BJ (cell line): ENCODE data around the gene UNC119. TPM values are rescaled to one million over a fixed set of nuclear protein-coding genes. Genes with fewer than 3 reads are reported as not detected.
A peak's percentile ranks its signal among the peaks of the same experiment; 100 is the strongest.

Source experiments
- CTCF ChIA-PET: fragments of 350-600 bp; formaldehyde crosslinking; extraction: SDS; loops from one replicate; lab custom pipeline; 2021; ENCODE audit warnings: antibody characterized with exemption, inconsistent platforms; lab: Yijun Ruan, JAX
- POLR2A ChIA-PET: fragments of 300-600 bp; sonication (Branson Sonifier 250); formaldehyde crosslinking; extraction: SDS; loops from one replicate; lab custom pipeline; 2021; ENCODE audit warnings: antibody characterized with exemption; lab: Charles Lee
- DNase-seq: peaks from one replicate; pipeline ENCODE4 v3.0.0-alpha.2; 2011; ENCODE audit warnings: low read depth
- H3K27me3 ChIP-seq: 2 replicates; pipeline ENCODE4 v1.6.0; 2011; ENCODE audit warnings: low read length; ENCODE audit not compliant: control insufficient read depth, insufficient read depth
- H3K36me3 ChIP-seq: 2 replicates; pipeline ENCODE4 v1.5.1; 2011; ENCODE audit warnings: low read length; ENCODE audit not compliant: control insufficient read depth, insufficient read depth
- H3K4me3 ChIP-seq: 2 replicates; pipeline ENCODE4 v1.5.1; 2011; ENCODE audit warnings: low read depth, mild to moderate bottlenecking, control low read depth, low read length
- polyA minus RNA-seq: library from RNA; depleted of rRNA, polyadenylated mRNA; stranded (reverse); fragments of >200 nt; gene quantifications from 2 replicates; pipeline ENCODE4 v1.2.3, GENCODE V29; 2011; rRNA and poly(A)+ RNA removed
- polyA plus RNA-seq: library from polyadenylated mRNA; depleted of rRNA; stranded (reverse); fragments of >200 nt; gene quantifications from 2 replicates; pipeline ENCODE4 v1.2.3, GENCODE V29; 2011; rRNA removed
- TF ChIP-seq, protein P1 (sequence below): IDR thresholded peaks from 2 replicates; pipeline ENCODE4 v1.5.1; 2011; ENCODE audit warnings: low read depth, mild to moderate bottlenecking, control low read depth, inconsistent platforms, low read length, moderate library complexity; ENCODE audit not compliant: insufficient read depth

The UNC119 gene
- polyA plus RNA-seq (82.8 and 150 TPM in 2 replicates), polyA minus RNA-seq (19.0 and 52.6 TPM in 2 replicates)

DNA sequence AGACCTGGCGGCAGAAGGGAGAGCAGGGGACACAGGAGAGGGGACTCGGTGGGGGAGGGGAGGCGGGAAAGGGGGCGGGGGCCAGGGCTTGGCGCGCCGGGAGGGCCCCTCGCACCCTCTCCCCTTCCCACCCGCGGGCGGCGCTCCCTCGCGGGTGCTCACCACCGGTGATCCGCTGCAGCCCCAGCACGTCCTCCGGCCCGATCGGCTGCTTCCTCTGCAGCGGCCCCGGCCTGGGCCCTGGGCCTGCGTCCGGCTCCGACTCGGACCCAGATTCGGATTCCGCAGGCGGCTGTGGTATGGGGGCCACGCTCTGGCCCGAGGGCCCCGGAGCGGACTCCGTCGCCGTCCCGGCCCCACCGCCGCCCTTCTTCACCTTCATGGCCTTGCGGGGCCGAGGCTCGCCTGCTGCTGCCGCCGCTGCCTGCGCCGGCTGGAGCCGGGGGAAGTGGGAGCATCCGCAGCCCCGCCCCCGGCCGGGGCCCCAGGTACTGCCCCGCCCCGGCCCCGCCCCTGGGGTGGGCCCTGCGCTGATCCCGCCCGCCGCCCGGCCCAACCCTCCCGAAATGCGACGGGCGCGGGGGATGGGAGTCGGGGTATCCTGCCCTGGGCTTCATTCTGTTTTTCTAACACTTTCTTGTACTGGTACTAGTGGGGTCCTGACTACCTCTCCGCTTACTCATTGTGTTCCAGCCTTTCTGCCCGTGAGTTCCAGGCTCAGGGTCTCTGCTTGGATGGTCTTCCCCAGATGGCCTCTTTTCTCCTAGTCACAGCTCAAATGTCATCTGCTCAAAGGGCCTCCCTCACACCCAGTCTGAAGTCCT, at the start of gene UNC119:
Gene UNC119 (minus strand): TSS at position 449 of the 824 bp plus-strand sequence. CDS start 67 bp downstream, at position 382.
- Histone ChIP-seq H3K36me3 (peaks cover 15% of the 10 kb centered on the region), H3K4me3 (peak within 1 kb of the TSS; percentile 55), H3K27me3 (no peaks in the 10 kb centered on the region)
- ChIA-PET POLR2A (no interaction called here), CTCF (interaction anchor here (1.2 to 6.4 kb wide), 7 partner anchors 9 to 61 kb away, joined by 3 to 27 read pairs (median 6); partner anchors contain the start of gene ALDOC)
- DNase-seq: no peak
- TF ChIP-seq, protein P1, sequence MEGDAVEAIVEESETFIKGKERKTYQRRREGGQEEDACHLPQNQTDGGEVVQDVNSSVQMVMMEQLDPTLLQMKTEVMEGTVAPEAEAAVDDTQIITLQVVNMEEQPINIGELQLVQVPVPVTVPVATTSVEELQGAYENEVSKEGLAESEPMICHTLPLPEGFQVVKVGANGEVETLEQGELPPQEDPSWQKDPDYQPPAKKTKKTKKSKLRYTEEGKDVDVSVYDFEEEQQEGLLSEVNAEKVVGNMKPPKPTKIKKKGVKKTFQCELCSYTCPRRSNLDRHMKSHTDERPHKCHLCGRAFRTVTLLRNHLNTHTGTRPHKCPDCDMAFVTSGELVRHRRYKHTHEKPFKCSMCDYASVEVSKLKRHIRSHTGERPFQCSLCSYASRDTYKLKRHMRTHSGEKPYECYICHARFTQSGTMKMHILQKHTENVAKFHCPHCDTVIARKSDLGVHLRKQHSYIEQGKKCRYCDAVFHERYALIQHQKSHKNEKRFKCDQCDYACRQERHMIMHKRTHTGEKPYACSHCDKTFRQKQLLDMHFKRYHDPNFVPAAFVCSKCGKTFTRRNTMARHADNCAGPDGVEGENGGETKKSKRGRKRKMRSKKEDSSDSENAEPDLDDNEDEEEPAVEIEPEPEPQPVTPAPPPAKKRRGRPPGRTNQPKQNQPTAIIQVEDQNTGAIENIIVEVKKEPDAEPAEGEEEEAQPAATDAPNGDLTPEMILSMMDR: no peak

- ChIA-PET POLR2A (interaction anchor here (0.5 kb wide), 1 partner anchor 101 kb away, joined by 16 read pairs; no protein-coding TSS in a partner anchor), CTCF (interaction anchor here (1.1 to 5.5 kb wide), 3 partner anchors 10 to 45 kb away, joined by 4 to 35 read pairs (median 6); partner anchors contain the start of genes BLTP2 and RSKR)
- Histone ChIP-seq H3K4me3 (peak overlapping the region; percentile 65), H3K36me3 (no peaks in the 10 kb centered on the region), H3K27me3 (no peaks in the 10 kb centered on the region)
- TF ChIP-seq, protein P1: no peak
- peak; percentile 53 for DNase-seq
Measured at GRCh38 chr17:28599311-28600184, 47.1 kb upstream of the UNC119 start.

DNA sequence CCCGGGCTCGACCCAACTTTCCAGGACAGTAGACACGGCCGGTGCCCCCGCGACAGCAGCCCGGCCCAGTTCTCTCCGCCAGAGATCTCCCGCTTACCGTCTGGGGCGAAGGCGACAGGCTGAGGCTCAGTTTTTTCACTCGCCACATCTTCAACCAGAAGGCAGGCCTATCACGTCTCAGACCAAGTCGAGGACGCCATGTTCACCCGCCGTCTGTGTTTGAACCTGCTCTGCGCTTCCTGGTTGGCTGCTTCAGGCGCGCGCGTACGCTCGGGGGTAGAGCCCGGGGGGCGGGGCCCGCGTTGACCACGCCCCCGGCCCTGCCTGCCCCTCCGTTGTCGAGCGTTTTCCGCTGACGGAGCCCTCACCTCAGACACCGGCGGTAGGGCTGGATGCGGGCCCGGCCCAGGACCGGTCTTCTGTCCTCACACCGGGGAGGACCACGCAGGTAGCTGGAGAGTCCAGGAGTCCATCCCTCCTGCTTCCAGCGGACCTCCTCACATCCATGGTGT, 46.4 kb upstream of the UNC119 start, which contains the start of gene SPAG5:
Gene SPAG5 (minus strand): TSS at position 227 of the 512 bp plus-strand sequence. CDS start 79 bp downstream, at position 148.
- peak; percentile 57 for DNase-seq
- H3K27me3 ChIP-seq: no peaks in the 10 kb centered on the region
- TF ChIP-seq, protein P1: no peak
- H3K36me3 ChIP-seq: no peaks in the 10 kb centered on the region
- ChIA-PET CTCF (interaction anchor here (1.1 to 5.5 kb wide), 2 partner anchors 11 to 14 kb away, joined by 4 to 35 read pairs; partner anchors contain the start of gene RSKR), POLR2A (interaction anchor here (1.0 kb wide), 1 partner anchor 10 kb away, joined by 3 read pairs; no protein-coding TSS in a partner anchor)
- peak within 1 kb of the TSS; percentile 65 for H3K4me3 ChIP-seq

DNA sequence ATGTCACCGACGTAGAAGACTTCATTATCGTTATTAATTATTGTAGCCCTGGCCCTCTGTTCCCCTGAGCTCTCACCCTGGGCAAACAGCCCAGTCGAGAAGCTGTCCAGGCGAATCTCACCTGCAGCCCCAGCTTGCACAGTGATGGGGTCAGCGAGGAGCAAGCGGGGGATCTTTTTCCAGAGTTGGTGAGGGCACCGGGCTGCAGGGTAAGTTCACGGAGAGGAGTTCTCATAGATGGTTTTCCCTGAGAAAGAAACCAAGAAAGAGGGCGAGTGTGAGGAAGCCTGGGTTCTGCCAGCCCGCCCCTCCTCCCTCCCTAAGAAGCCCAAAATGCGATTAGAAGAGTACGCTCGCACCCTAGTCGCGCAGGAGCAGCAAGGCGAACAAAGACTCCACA, 46.0 kb upstream of the UNC119 start:
- TF ChIP-seq, protein P1: no peak
- no peak for DNase-seq
- Histone ChIP-seq H3K27me3 (no peaks in the 10 kb centered on the region), H3K4me3 (peak overlapping the region; percentile 65), H3K36me3 (no peaks in the 10 kb centered on the region)
- POLR2A ChIA-PET: interaction anchor here (1.0 kb wide), 1 partner anchor 9 kb away, joined by 3 read pairs; no protein-coding TSS in a partner anchor
- CTCF ChIA-PET: interaction anchor here (5.5 kb wide), 1 partner anchor 14 kb away, joined by 35 read pairs; the partner anchor contains the start of gene RSKR
